HepG2 (cell line): ENCODE measurements around the gene SENP6. TPM values are rescaled to one million over a fixed set of nuclear protein-coding genes. Genes with fewer than 3 reads are reported as not detected.

Experiments used
- ARID2 ChIP-seq: sonication (generic); formaldehyde crosslinking; IDR thresholded peaks from 2 replicates; pipeline ENCODE4 v1.8.1; 2022; ENCODE audit warnings: mild to moderate bottlenecking, missing genetic modification reagents, borderline replicate concordance
- CBFB ChIP-seq: sonication (generic); formaldehyde crosslinking; IDR thresholded peaks from 2 replicates; pipeline ENCODE4 v1.4.0; 2020; ENCODE audit warnings: missing genetic modification reagents
- GABPB1 ChIP-seq: IDR thresholded peaks from 2 replicates; pipeline ENCODE4 v1.6.1; 2016; ENCODE audit warnings: mild to moderate bottlenecking, missing genetic modification reagents, moderate library complexity, missing compliant biosample characterization
- HNRNPH1 ChIP-seq: fragments of 200-400 bp; formaldehyde crosslinking; optimal IDR thresholded peaks from 2 replicates; pipeline ENCODE3; 2017; ENCODE audit warnings: mild to moderate bottlenecking, low read depth, low read length
- MTA3 ChIP-seq: sonication (generic); formaldehyde crosslinking; IDR thresholded peaks from 2 replicates; pipeline ENCODE4 v1.4.0; 2020; ENCODE audit warnings: missing genetic modification reagents
- NR3C1 ChIP-seq: sonication (generic); formaldehyde crosslinking; IDR thresholded peaks from 2 replicates; pipeline ENCODE4 v1.4.0; 2020; ENCODE audit warnings: missing genetic modification reagents
- ONECUT2 ChIP-seq: sonication (generic); formaldehyde crosslinking; IDR thresholded peaks from 2 replicates; pipeline ENCODE4 v1.4.0; 2020; ENCODE audit warnings: missing genetic modification reagents
- RBM22 ChIP-seq: fragments of 200-400 bp; formaldehyde crosslinking; optimal IDR thresholded peaks from 2 replicates; pipeline ENCODE3; 2017; ENCODE audit warnings: mild to moderate bottlenecking, low read length, moderate library complexity
- RFXAP ChIP-seq: sonication (generic); formaldehyde crosslinking; IDR thresholded peaks from 2 replicates; pipeline ENCODE4 v1.4.0; 2020; ENCODE audit warnings: missing genetic modification reagents, borderline replicate concordance
- SOX13 ChIP-seq, 3 experiments: fragments of 450-650 bp in 1 of 3; sonication (generic) in 1 of 3; formaldehyde crosslinking in 1 of 3; IDR thresholded peaks in 2 of 3; conservative IDR thresholded peaks in 1 of 3; 2 replicates each; pipeline versions ENCODE4 v1.5.0 to v1.6.1; 2016 to 2020; ENCODE audit warnings: antibody characterized with exemption in 1 of 3, mild to moderate bottlenecking in 1 of 3, missing compliant biosample characterization in 1 of 3, missing genetic modification reagents in 1 of 3, moderate library complexity in 1 of 3
- ZBTB21 ChIP-seq: sonication (generic); formaldehyde crosslinking; IDR thresholded peaks from 2 replicates; pipeline ENCODE4 v1.4.0; 2020; ENCODE audit warnings: missing genetic modification reagents
- ZNF205 ChIP-seq: IDR thresholded peaks from 2 replicates; pipeline ENCODE4 v1.6.1; 2018; ENCODE audit warnings: missing biosample characterization, missing genetic modification reagents
- ZNF331 ChIP-seq: sonication (generic); formaldehyde crosslinking; IDR thresholded peaks from 2 replicates; pipeline ENCODE4 v1.4.0; 2020; ENCODE audit warnings: missing genetic modification reagents
- ZNF354B ChIP-seq: sonication (generic); formaldehyde crosslinking; IDR thresholded peaks from 2 replicates; pipeline ENCODE4 v1.8.0; 2022; ENCODE audit warnings: mild to moderate bottlenecking, missing genetic modification reagents
- ZNF431 ChIP-seq: sonication (generic); formaldehyde crosslinking; IDR thresholded peaks from 2 replicates; pipeline ENCODE4 v1.9.0; 2022; ENCODE audit warnings: missing genetic modification reagents, low read depth, mild to moderate bottlenecking, borderline replicate concordance
- ZNF644 ChIP-seq: IDR thresholded peaks from 2 replicates; pipeline ENCODE4 v1.6.1; 2016; ENCODE audit warnings: low read depth
- polyA plus RNA-seq, 8 experiments: library from polyadenylated mRNA; depleted of rRNA in 3 of 8; stranded (reverse) in 7 of 8; unstranded in 1 of 8; fragments of >200 nt; fragmentation: Illumina TruSeq in 4 of 8; extraction: Trizol in 4 of 8; gene quantifications; 2 replicates each; pipeline versions ENCODE4 v1.2.1 to v1.2.3, GENCODE V29; 2011 to 2016; ENCODE audit warnings: low read depth in 4 of 8, missing spikeins in 1 of 8, mixed read lengths in 1 of 8; ENCODE audit not compliant: insufficient read depth in 1 of 8
- total RNA-seq, 5 experiments: library from RNA; depleted of rRNA; stranded (reverse); fragments of >200 nt; fragmentation: Illumina TruSeq; extraction: Trizol; gene quantifications; 2 replicates each; pipeline ENCODE4 v1.2.3, GENCODE V29; 2016; ENCODE audit warnings: low read depth in 1 of 5
- TF ChIP-seq, protein P1 (sequence below): IDR thresholded peaks from 2 replicates; pipeline ENCODE4 v1.6.1; 2016; ENCODE audit warnings: mild to moderate bottlenecking
- TF ChIP-seq, protein P2 (sequence below): sonication (generic); formaldehyde crosslinking; IDR thresholded peaks from 2 replicates; pipeline ENCODE4 v1.4.0; 2020; ENCODE audit warnings: mild to moderate bottlenecking, missing genetic modification reagents
- TF ChIP-seq, protein P3 (sequence below): sonication (generic); formaldehyde crosslinking; IDR thresholded peaks from 2 replicates; pipeline ENCODE4 v1.5.1; 2020; ENCODE audit warnings: missing genetic modification reagents, mild to moderate bottlenecking, borderline replicate concordance
- TF ChIP-seq, protein P4 (sequence below): sonication (generic); formaldehyde crosslinking; IDR thresholded peaks from 2 replicates; pipeline ENCODE4 v1.4.0; 2020; ENCODE audit warnings: low read depth, mild to moderate bottlenecking, missing genetic modification reagents
- TF ChIP-seq, protein P5 (sequence below): sonication (generic); formaldehyde crosslinking; IDR thresholded peaks from 2 replicates; pipeline ENCODE4 v1.4.0; 2020; ENCODE audit warnings: mild to moderate bottlenecking, missing genetic modification reagents
- TF ChIP-seq, protein P6 (sequence below): sonication (generic); formaldehyde crosslinking; IDR thresholded peaks from 2 replicates; pipeline ENCODE4 v1.5.0; 2020; ENCODE audit warnings: mild to moderate bottlenecking, low read depth, missing genetic modification reagents, borderline replicate concordance
- TF ChIP-seq, protein P7 (sequence below): sonication (generic); formaldehyde crosslinking; IDR thresholded peaks from 2 replicates; pipeline ENCODE4 v1.5.0; 2020; ENCODE audit warnings: missing genetic modification reagents

The SENP6 gene
- total and polyA plus RNA-seq, 2 of the 13 experiments (the other 11 are each of a cell fraction or from before 2014, with no cell fraction given): 21.9 to 50.1 TPM

DNA sequence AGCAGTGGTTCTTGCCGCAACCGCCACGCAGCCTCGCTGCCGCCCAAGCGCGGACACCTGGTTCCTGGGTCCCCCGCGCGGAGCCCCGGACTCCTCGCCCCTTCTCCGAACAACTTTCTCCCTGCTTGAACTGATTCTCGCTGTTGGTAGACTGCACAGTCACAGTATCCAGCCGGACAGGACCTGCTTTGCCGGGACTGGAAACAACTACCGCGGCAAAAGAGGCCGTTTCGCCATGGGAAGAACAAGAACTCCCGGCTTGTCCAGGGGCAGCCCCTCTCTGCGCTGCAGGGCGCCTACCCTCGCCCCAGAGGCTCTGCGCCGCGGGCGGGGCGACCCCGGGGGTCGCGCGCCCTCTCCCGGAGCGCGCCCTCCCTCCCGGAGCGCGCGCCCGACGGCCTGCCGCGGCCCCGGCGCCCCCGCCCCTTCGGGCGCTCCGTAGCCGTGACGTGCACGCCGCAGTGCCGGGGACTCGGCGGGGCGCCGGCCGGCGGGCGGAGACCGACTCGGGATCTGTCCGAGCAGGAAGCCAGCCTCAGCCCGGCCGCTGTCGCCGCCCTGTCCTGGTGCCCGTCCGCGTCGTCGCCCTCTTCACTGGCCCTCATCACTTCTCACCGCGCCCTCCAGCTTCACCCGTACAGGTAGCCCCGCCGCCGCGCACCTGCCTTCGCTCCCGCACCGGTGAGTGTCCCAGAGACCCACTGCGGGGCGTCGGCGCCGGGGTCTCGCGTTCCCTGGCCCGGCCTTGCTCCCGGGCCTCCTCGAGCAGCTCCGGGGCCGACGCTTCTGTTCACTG is 147.3 kb downstream of the SENP6 start, which contains the start of gene MYO6 (continued):
- TF ChIP-seq, protein P1, sequence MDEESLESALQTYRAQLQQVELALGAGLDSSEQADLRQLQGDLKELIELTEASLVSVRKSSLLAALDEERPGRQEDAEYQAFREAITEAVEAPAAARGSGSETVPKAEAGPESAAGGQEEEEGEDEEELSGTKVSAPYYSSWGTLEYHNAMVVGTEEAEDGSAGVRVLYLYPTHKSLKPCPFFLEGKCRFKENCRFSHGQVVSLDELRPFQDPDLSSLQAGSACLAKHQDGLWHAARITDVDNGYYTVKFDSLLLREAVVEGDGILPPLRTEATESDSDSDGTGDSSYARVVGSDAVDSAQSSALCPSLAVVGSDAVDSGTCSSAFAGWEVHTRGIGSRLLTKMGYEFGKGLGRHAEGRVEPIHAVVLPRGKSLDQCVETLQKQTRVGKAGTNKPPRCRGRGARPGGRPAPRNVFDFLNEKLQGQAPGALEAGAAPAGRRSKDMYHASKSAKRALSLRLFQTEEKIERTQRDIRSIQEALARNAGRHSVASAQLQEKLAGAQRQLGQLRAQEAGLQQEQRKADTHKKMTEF: peak; percentile 41; the same call in 1 of the 2 replicates
- TF ChIP-seq ARID2 (CRISPR knock-in tag) (no peak), SOX13 (IDR thresholded peaks at IDR 0.05) (no peak), SOX13 (CRISPR knock-in tag; conservative IDR thresholded peaks at IDR 0.05 in 1 of 2, IDR thresholded peaks at IDR 0.05 in 1 of 2) (no peak), ZNF431 (CRISPR knock-in tag) (no peak), NR3C1 (CRISPR knock-in tag) (no peak), HNRNPH1 (no peak), MTA3 (CRISPR knock-in tag) (no peak), ZNF205 (CRISPR knock-in tag) (no peak), GABPB1 (CRISPR knock-in tag) (peak; percentile 75), ZNF644 (CRISPR knock-in tag) (no peak), ZNF354B (CRISPR knock-in tag) (no peak), RBM22 (no peak), ONECUT2 (no peak), RFXAP (CRISPR knock-in tag) (no peak; the same call in 1 of the 2 replicates), ZNF331 (CRISPR knock-in tag) (no peak), ZBTB21 (CRISPR knock-in tag) (no peak), CBFB (CRISPR knock-in tag) (no peak; the same call in none of the 2 replicates)
- TF ChIP-seq, protein P2, sequence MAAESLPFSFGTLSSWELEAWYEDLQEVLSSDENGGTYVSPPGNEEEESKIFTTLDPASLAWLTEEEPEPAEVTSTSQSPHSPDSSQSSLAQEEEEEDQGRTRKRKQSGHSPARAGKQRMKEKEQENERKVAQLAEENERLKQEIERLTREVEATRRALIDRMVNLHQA: no peak
- TF ChIP-seq, protein P3, sequence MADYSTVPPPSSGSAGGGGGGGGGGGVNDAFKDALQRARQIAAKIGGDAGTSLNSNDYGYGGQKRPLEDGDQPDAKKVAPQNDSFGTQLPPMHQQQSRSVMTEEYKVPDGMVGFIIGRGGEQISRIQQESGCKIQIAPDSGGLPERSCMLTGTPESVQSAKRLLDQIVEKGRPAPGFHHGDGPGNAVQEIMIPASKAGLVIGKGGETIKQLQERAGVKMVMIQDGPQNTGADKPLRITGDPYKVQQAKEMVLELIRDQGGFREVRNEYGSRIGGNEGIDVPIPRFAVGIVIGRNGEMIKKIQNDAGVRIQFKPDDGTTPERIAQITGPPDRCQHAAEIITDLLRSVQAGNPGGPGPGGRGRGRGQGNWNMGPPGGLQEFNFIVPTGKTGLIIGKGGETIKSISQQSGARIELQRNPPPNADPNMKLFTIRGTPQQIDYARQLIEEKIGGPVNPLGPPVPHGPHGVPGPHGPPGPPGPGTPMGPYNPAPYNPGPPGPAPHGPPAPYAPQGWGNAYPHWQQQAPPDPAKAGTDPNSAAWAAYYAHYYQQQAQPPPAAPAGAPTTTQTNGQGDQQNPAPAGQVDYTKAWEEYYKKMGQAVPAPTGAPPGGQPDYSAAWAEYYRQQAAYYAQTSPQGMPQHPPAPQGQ (CRISPR knock-in tag): no peak
- TF ChIP-seq, protein P4, sequence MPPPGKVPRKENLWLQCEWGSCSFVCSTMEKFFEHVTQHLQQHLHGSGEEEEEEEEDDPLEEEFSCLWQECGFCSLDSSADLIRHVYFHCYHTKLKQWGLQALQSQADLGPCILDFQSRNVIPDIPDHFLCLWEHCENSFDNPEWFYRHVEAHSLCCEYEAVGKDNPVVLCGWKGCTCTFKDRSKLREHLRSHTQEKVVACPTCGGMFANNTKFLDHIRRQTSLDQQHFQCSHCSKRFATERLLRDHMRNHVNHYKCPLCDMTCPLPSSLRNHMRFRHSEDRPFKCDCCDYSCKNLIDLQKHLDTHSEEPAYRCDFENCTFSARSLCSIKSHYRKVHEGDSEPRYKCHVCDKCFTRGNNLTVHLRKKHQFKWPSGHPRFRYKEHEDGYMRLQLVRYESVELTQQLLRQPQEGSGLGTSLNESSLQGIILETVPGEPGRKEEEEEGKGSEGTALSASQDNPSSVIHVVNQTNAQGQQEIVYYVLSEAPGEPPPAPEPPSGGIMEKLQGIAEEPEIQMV (CRISPR knock-in tag): no peak
- TF ChIP-seq, protein P5, sequence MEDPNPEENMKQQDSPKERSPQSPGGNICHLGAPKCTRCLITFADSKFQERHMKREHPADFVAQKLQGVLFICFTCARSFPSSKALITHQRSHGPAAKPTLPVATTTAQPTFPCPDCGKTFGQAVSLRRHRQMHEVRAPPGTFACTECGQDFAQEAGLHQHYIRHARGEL: no peak
- TF ChIP-seq, protein P6, sequence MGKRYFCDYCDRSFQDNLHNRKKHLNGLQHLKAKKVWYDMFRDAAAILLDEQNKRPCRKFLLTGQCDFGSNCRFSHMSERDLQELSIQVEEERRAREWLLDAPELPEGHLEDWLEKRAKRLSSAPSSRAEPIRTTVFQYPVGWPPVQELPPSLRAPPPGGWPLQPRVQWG (CRISPR knock-in tag): no peak
- TF ChIP-seq, protein P7, sequence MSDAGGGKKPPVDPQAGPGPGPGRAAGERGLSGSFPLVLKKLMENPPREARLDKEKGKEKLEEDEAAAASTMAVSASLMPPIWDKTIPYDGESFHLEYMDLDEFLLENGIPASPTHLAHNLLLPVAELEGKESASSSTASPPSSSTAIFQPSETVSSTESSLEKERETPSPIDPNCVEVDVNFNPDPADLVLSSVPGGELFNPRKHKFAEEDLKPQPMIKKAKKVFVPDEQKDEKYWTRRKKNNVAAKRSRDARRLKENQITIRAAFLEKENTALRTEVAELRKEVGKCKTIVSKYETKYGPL (CRISPR knock-in tag): no peak
